Measurements from ENCODE around the gene SNX27.

The SNX27 gene

DNA sequence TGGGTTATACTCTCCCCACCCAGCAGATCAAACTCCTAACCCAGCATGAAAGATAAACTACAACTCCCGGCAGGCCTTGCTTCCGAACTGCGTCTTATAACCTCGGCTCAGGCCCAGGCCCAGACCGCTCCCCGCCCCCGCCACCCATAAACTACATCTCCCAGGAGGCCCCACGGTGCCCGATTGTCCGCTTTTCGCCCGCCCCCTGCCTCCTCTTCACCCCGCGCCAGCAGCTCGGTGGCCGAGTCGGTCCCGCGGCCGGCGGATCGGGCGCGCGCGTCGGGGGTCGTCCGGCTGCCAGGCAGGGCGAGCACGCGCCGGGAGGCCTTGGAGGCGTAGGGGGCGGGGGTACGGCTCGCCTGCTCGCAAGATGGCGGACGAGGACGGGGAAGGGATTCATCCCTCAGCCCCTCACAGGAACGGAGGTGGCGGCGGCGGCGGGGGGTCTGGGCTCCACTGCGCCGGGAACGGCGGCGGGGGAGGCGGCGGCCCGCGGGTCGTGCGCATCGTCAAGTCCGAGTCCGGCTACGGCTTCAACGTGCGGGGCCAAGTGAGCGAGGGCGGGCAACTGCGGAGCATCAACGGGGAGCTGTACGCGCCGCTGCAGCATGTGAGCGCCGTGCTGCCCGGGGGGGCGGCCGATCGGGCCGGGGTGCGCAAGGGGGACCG lies at the start of gene SNX27:
SNX27 (plus strand) TSS at position 219 of the 669 bp plus-strand sequence; CDS start at position 371, 152 bp downstream.
- no peaks in the 10 kb centered on the region for H3K27me3 ChIP-seq (ENCODE audit: control insufficient read depth in 1 of 2, insufficient read depth in 2 of 2, low read length in 2 of 2)
- H3K4me1 ChIP-seq (ENCODE audit: control insufficient read depth in 1 of 2, insufficient read depth in 2 of 2, low read length in 2 of 2), result peaks cover 30 to 33% of the 10 kb centered on the region in 2 donors
- H3K36me3 ChIP-seq (ENCODE audit: control insufficient read depth in 1 of 2, insufficient read depth in 2 of 2, low read length in 2 of 2), result no peaks in the 10 kb centered on the region
- H3K9ac ChIP-seq (ENCODE audit: low read depth in 1 of 2, low read length in 2 of 2), result peak within 1 kb of the TSS; percentile 56 to 79
- peak within 1 kb of the TSS; percentile 86 to 95 for H3K4me3 ChIP-seq (ENCODE audit: low read depth in 1 of 2, low read length in 2 of 2)
- peak within 1 kb of the TSS; percentile 78 for H3K27ac ChIP-seq (ENCODE audit: low read depth, low read length)
- no peaks in the 10 kb centered on the region for H3K9me3 ChIP-seq (ENCODE audit: control insufficient read depth in 1 of 2, low read length in 2 of 2)

DNA sequence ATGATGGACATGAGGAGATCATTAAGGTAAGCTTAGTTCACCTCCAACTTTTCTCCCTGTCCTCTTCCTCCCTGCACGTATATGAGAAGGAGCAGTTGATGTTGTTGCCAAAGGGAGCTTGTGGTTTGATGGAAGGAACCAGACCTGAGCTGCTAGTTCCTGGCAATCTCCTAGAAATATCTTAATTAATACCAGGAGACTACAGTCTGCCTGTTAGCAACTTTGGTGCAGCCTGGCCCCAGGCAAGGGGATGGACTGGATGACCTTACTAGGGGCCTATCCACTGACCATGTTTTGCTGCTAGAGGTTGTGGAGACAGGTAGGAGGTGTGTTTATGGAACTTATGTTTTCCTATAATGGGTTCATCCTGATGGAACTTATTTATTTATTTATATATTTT lies 49.2 kb upstream of the SNX27 start:
- Histone ChIP-seq H3K27ac (ENCODE audit: low read depth, low read length) (no peak overlapping the region), H3K36me3 (ENCODE audit: control insufficient read depth in 1 of 2, insufficient read depth in 2 of 2, low read length in 2 of 2) (peaks cover 12 to 35% of the 10 kb centered on the region in 2 donors), H3K9ac (ENCODE audit: low read depth in 1 of 2, low read length in 2 of 2) (no peak overlapping the region), H3K9me3 (ENCODE audit: control insufficient read depth in 1 of 2, low read length in 2 of 2) (no peaks in the 10 kb centered on the region), H3K27me3 (ENCODE audit: control insufficient read depth in 1 of 2, insufficient read depth in 2 of 2, low read length in 2 of 2) (no peaks in the 10 kb centered on the region), H3K4me1 (ENCODE audit: control insufficient read depth in 1 of 2, insufficient read depth in 2 of 2, low read length in 2 of 2) (no peaks in the 10 kb centered on the region), H3K4me3 (ENCODE audit: low read depth in 1 of 2, low read length in 2 of 2) (no peak overlapping the region)

DNA sequence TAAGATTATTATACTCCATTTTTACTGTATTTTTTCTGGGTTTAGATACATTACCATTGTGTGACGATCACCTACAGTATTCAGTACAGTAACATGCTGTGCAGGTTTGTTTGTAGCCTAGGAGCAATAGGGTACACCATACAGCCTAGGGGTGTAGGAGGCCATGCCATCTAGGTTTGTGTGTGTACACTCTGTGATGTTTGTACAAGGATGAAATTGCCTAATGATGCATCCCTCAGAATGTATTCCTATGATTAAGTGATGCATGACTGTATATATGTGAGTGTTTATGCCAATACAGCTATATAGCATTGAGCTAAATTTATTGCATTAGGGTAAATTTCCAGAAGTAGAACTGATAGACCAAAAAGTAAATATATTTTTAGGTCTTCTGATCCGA lies 48.5 kb upstream of the SNX27 start:
- H3K4me1 ChIP-seq (ENCODE audit: control insufficient read depth in 1 of 2, insufficient read depth in 2 of 2, low read length in 2 of 2), result peaks cover under 1 to 3% of the 10 kb centered on the region in 2 donors
- no peaks in the 10 kb centered on the region for H3K9me3 ChIP-seq (ENCODE audit: control insufficient read depth in 1 of 2, low read length in 2 of 2)
- peaks cover 12 to 35% of the 10 kb centered on the region in 2 donors for H3K36me3 ChIP-seq (ENCODE audit: control insufficient read depth in 1 of 2, insufficient read depth in 2 of 2, low read length in 2 of 2)
- no peak overlapping the region for H3K4me3 ChIP-seq (ENCODE audit: low read depth in 1 of 2, low read length in 2 of 2)
- no peak overlapping the region for H3K9ac ChIP-seq (ENCODE audit: low read depth in 1 of 2, low read length in 2 of 2)
- no peak overlapping the region for H3K27ac ChIP-seq (ENCODE audit: low read depth, low read length)
- no peaks in the 10 kb centered on the region for H3K27me3 ChIP-seq (ENCODE audit: control insufficient read depth in 1 of 2, insufficient read depth in 2 of 2, low read length in 2 of 2)

DNA sequence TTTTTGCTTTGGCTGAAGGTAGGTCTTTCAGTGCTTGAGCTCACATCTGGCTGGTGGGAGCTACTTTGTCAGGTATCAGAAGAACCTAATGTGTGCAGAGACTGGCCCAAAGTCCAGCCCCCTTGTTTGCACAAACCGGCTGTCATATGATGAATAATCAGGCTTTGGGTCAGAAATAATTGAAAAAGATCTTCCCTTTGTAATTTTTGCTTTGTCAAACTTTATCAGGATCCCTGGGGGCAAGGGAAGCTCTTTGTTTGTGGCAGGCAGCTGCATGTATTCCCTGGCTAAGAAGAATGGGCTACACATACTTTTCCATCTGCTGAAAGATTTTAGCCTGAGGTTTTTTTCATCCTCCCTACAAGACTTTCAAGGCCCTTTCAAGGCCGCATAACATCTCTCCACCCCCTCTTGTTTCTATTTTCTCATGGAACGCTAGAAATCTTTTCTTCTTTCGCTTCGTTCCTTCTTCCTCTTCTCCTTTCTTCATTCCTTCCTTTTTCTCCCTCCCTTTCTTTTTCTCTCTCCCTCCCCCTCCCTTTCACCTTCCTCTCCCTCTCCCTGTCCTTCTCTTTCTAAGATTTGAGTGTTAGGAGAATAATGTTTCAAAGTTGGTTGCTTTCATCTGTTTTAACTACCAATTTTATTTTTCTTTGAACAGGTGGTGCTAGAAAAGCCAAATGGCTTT lies 46.2 kb upstream of the SNX27 start:
- no peaks in the 10 kb centered on the region for H3K9me3 ChIP-seq (ENCODE audit: control insufficient read depth in 1 of 2, low read length in 2 of 2)
- no peak overlapping the region for H3K27ac ChIP-seq (ENCODE audit: low read depth, low read length)
- H3K36me3 ChIP-seq (ENCODE audit: control insufficient read depth in 1 of 2, insufficient read depth in 2 of 2, low read length in 2 of 2), result peaks cover 12 to 27% of the 10 kb centered on the region in 2 donors

DNA sequence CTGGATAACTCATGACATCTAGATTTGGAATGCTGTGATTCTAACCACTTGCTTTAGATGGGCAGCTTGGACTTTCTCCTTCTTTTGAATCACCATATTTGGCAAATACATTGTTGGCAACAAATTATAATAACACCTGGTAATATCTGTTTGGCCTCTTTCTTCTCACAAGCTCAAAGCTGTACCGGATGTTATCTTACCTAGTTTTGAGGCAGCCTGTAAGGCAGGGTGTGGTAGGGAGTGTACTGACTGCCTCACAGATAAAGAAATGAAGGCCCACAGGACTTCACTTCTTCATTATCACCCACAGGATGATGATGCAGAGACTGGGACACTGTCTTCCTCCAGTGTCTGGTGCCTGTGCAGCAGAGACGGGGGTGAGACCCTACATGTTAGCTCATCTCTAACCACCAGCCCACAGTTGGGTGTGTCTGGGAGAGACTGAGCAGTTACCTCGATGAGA lies 43.2 kb upstream of the SNX27 start:
- H3K27me3 ChIP-seq (ENCODE audit: control insufficient read depth in 1 of 2, insufficient read depth in 2 of 2, low read length in 2 of 2), result no peaks in the 10 kb centered on the region
- no peak overlapping the region for H3K9ac ChIP-seq (ENCODE audit: low read depth in 1 of 2, low read length in 2 of 2)
- H3K36me3 ChIP-seq (ENCODE audit: control insufficient read depth in 1 of 2, insufficient read depth in 2 of 2, low read length in 2 of 2), result peaks cover 12 to 26% of the 10 kb centered on the region in 2 donors
- peaks cover 13 to 21% of the 10 kb centered on the region in 2 donors for H3K4me1 ChIP-seq (ENCODE audit: control insufficient read depth in 1 of 2, insufficient read depth in 2 of 2, low read length in 2 of 2)
- no peak overlapping the region for H3K4me3 ChIP-seq (ENCODE audit: low read depth in 1 of 2, low read length in 2 of 2)
- H3K9me3 ChIP-seq (ENCODE audit: control insufficient read depth in 1 of 2, low read length in 2 of 2), result no peaks in the 10 kb centered on the region
- H3K27ac ChIP-seq (ENCODE audit: low read depth, low read length), result no peak overlapping the region

More for the DNA sequence above, 46.2 kb upstream of the SNX27 start:
- H3K4me3 ChIP-seq (ENCODE audit: low read depth in 1 of 2, low read length in 2 of 2), result no peak overlapping the region
- H3K4me1 ChIP-seq (ENCODE audit: control insufficient read depth in 1 of 2, insufficient read depth in 2 of 2, low read length in 2 of 2), result peaks cover 13 to 21% of the 10 kb centered on the region in 2 donors
- H3K9ac ChIP-seq (ENCODE audit: low read depth in 1 of 2, low read length in 2 of 2), result no peak overlapping the region
- no peaks in the 10 kb centered on the region for H3K27me3 ChIP-seq (ENCODE audit: control insufficient read depth in 1 of 2, insufficient read depth in 2 of 2, low read length in 2 of 2)

DNA sequence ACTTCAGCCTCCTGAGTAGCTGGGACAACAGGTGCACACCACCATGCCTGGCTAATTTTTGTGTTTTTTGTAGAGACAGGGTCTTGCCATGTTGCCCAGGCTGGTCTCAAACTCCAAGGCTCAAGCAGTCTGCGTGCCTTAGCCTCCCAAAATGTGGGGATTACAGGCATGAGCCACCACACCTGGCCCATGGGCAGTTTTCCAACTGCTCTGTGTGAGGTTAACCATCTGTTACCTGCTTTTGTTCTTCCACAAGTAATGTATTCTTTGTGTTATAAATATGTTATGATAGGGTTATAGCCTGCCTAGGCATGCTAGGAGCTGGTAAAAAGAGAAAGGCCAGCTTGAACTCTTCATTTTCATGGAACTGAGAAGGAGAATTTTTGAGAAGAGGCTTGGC lies 41.0 kb upstream of the SNX27 start:
- Histone ChIP-seq H3K4me3 (ENCODE audit: low read depth in 1 of 2, low read length in 2 of 2) (no peak overlapping the region), H3K4me1 (ENCODE audit: control insufficient read depth in 1 of 2, insufficient read depth in 2 of 2, low read length in 2 of 2) (peaks cover 13 to 21% of the 10 kb centered on the region in 2 donors), H3K27ac (ENCODE audit: low read depth, low read length) (no peak overlapping the region), H3K27me3 (ENCODE audit: control insufficient read depth in 1 of 2, insufficient read depth in 2 of 2, low read length in 2 of 2) (no peaks in the 10 kb centered on the region), H3K36me3 (ENCODE audit: control insufficient read depth in 1 of 2, insufficient read depth in 2 of 2, low read length in 2 of 2) (peaks cover 4 to 29% of the 10 kb centered on the region in 2 donors), H3K9me3 (ENCODE audit: control insufficient read depth in 1 of 2, low read length in 2 of 2) (no peaks in the 10 kb centered on the region), H3K9ac (ENCODE audit: low read depth in 1 of 2, low read length in 2 of 2) (no peak overlapping the region)

DNA sequence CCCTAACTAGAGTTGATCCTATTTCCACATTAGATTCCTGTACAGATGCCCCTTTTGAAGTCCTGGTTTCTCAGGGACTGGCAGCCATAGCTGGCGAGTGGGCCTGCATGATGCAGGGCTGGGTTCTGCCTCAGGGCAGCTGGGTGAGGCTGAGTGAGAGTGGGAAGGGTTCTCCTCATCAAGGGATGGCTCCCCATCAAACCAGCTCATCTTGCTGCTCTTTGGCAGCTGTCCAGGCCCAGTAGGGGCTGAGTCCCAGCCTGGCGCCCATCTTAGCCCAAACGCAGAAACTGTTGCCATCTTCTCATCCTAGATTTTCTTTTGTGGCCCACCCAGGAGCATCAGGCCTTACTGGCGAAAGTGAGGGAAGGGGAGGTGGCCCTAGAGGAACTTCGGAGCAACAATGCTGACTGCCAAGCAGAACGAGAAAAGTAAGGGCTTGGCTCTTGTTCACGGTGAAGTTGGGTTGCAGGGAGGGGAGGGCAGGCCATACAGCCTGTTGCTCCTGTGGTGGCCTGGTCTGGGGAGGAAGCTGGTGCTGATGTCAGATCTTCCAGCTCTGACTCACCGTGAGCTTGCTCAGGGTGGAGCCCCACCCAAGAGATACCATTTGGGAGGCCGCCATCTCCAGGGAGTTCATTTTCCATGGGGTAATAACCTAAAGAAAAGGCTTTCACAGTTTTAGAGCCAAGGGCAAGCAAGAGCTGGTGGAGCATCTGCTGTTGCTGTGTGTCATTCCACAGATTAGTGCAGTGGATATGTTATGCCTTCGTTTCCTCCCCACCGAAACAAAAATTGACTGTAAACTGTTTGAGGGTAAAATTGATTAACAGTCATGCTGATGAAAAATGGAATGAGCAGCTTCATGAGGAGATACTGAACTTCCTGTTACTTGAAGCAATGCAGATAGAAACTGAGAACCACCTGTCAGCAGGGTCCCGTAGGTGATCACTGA lies 37.0 kb upstream of the SNX27 start:
- Histone ChIP-seq H3K27me3 (ENCODE audit: control insufficient read depth in 1 of 2, insufficient read depth in 2 of 2, low read length in 2 of 2) (no peaks in the 10 kb centered on the region), H3K4me1 (ENCODE audit: control insufficient read depth in 1 of 2, insufficient read depth in 2 of 2, low read length in 2 of 2) (peaks cover 0 to 3% of the 10 kb centered on the region in 2 donors), H3K9ac (ENCODE audit: low read depth in 1 of 2, low read length in 2 of 2) (no peak overlapping the region), H3K4me3 (ENCODE audit: low read depth in 1 of 2, low read length in 2 of 2) (no peak overlapping the region), H3K9me3 (ENCODE audit: control insufficient read depth in 1 of 2, low read length in 2 of 2) (no peaks in the 10 kb centered on the region), H3K27ac (ENCODE audit: low read depth, low read length) (no peak overlapping the region), H3K36me3 (ENCODE audit: control insufficient read depth in 1 of 2, insufficient read depth in 2 of 2, low read length in 2 of 2) (peaks cover 19 to 55% of the 10 kb centered on the region in 2 donors)

DNA sequence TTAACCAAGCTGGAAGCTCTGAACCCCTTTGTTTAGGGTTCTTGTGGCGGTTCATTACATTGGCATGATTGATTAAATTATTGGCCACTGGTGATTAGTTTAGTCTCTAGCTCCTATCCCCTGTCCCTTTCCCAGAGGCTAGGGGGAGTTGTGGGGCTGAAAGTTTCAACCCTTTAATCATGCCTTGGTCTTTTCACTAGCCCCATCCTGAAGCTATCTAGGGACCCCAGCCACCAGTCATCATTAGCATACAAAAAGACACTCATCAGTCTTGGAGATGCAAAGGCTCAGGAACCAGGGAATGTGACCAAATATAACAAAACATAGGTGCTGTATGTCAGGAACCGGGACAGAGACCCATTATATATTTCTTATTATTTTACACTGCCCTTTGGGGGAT lies 34.7 kb upstream of the SNX27 start:
- H3K36me3 ChIP-seq (ENCODE audit: control insufficient read depth in 1 of 2, insufficient read depth in 2 of 2, low read length in 2 of 2), result peaks cover 23 to 77% of the 10 kb centered on the region in 2 donors
- H3K27ac ChIP-seq (ENCODE audit: low read depth, low read length), result no peak overlapping the region

DNA sequence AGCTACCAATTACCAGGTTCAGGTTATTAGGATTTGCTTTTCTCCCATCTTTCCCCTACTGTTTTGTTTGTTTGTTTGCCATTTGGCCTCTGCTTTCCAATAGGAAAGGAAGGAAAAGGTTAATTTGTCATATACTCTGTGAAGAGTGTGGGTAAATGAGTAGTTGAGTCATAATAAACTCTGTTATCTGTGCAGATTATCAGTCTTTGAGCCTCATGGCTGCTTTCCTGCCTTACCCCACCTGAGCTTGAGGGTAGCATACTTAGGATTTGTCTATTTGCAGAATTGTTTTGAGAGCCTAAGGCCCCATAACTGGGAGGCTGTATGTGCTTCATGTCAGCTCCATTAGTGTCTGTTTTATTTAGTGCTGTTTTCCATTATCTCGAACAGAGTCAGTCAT lies 32.9 kb upstream of the SNX27 start:
- Histone ChIP-seq H3K36me3 (ENCODE audit: control insufficient read depth in 1 of 2, insufficient read depth in 2 of 2, low read length in 2 of 2) (peaks cover 25 to 65% of the 10 kb centered on the region in 2 donors), H3K9ac (ENCODE audit: low read depth in 1 of 2, low read length in 2 of 2) (no peak overlapping the region), H3K9me3 (ENCODE audit: control insufficient read depth in 1 of 2, low read length in 2 of 2) (no peaks in the 10 kb centered on the region), H3K27ac (ENCODE audit: low read depth, low read length) (no peak overlapping the region), H3K27me3 (ENCODE audit: control insufficient read depth in 1 of 2, insufficient read depth in 2 of 2, low read length in 2 of 2) (no peaks in the 10 kb centered on the region), H3K4me1 (ENCODE audit: control insufficient read depth in 1 of 2, insufficient read depth in 2 of 2, low read length in 2 of 2) (no peaks in the 10 kb centered on the region), H3K4me3 (ENCODE audit: low read depth in 1 of 2, low read length in 2 of 2) (no peak overlapping the region)

More for the DNA sequence above, 34.7 kb upstream of the SNX27 start:
- H3K4me3 ChIP-seq (ENCODE audit: low read depth in 1 of 2, low read length in 2 of 2), result no peak overlapping the region
- H3K27me3 ChIP-seq (ENCODE audit: control insufficient read depth in 1 of 2, insufficient read depth in 2 of 2, low read length in 2 of 2), result no peaks in the 10 kb centered on the region
- H3K4me1 ChIP-seq (ENCODE audit: control insufficient read depth in 1 of 2, insufficient read depth in 2 of 2, low read length in 2 of 2), result no peaks in the 10 kb centered on the region
- no peaks in the 10 kb centered on the region for H3K9me3 ChIP-seq (ENCODE audit: control insufficient read depth in 1 of 2, low read length in 2 of 2)
- no peak overlapping the region for H3K9ac ChIP-seq (ENCODE audit: low read depth in 1 of 2, low read length in 2 of 2)
